ENCODE data around the gene SV2A. TPM values are rescaled to one million over a fixed set of nuclear protein-coding genes. Genes with fewer than 3 reads are reported as not detected.

The SV2A gene
- total and polyA plus RNA-seq, 7 donors = 0.60 to 6.9 (median 4.1) TPM; not detected in 1

GRCh38 chr1:149927563-149928400, 10.1 kb upstream of the SV2A start, which contains the start of gene SF3B4:
TSS of gene SF3B4 (minus strand) at chr1:149927803. CDS start at chr1:149927759, 44 bp downstream.
- Histone ChIP-seq H3K4me1 (peaks cover 0 to 39% (median 34%) of the 10 kb centered on the region in 4 donors), H3K4me3 (peak within 1 kb of the TSS; percentile 74 to 94 (median 92)), H3K27me3 (no peaks in the 10 kb centered on the region), H3K9me3 (no peaks in the 10 kb centered on the region), H3K36me3 (peaks cover 31 to 74% (median 41%) of the 10 kb centered on the region in 4 donors), H3K27ac (peak within 1 kb of the TSS; percentile 95 to 97 (median 96))
- 0 to 1% methylated on average over 47 of the region's 47 CpGs for WGBS, 2 donors
- peak; percentile 94 to 96 for TF ChIP-seq POLR2A (IDR thresholded peaks at IDR 0.05)
- no peak for TF ChIP-seq CTCF (IDR thresholded peaks at IDR 0.05)
- TF ChIP-seq EP300 (IDR thresholded peaks at IDR 0.05) = peak in 1 of 4 donors; percentile 3
- TF ChIP-seq POLR2AphosphoS5 (IDR thresholded peaks at IDR 0.05) = peak; percentile 98 to 99 (median 99)
- peak; percentile 98 for DNase-seq
- intact Hi-C loops (cut with DNase I) = loop anchor here (2.0 kb wide), 1 partner anchor 37 kb away; no protein-coding TSS in a partner anchor

GRCh38 chr1:149927056-149927562, 9.5 kb upstream of the SV2A start:
- H3K27ac ChIP-seq = peak overlapping the region; percentile 95 to 97 (median 96)
- H3K9me3 ChIP-seq = no peaks in the 10 kb centered on the region
- 2 to 3% methylated on average over 10 of the region's 10 CpGs for WGBS, 2 donors
- intact Hi-C loops (cut with DNase I) = loop anchor here (2.0 kb wide), 1 partner anchor 36 kb away; no protein-coding TSS in a partner anchor
- H3K4me3 ChIP-seq = peak overlapping the region; percentile 74 to 94 (median 92)
- H3K27me3 ChIP-seq = no peaks in the 10 kb centered on the region
- DNase-seq = no peak
- TF ChIP-seq POLR2AphosphoS5 (IDR thresholded peaks at IDR 0.05) = no peak
- TF ChIP-seq POLR2A (IDR thresholded peaks at IDR 0.05) = no peak
- TF ChIP-seq CTCF (IDR thresholded peaks at IDR 0.05) = no peak
- TF ChIP-seq EP300 (IDR thresholded peaks at IDR 0.05) = no peak
- peaks cover 0 to 39% (median 34%) of the 10 kb centered on the region in 4 donors for H3K4me1 ChIP-seq
- H3K36me3 ChIP-seq = peaks cover 37 to 74% (median 46%) of the 10 kb centered on the region in 4 donors

- Histone ChIP-seq H3K36me3 (peaks cover 37 to 66% (median 46%) of the 10 kb centered on the region in 4 donors), H3K4me3 (peak overlapping the region in 1 of 4 donors; percentile 94)
- 94 to 95% methylated on average over 9 of the region's 9 CpGs for WGBS, 2 donors
These were observed 8.7 kb upstream of the SV2A start for GRCh38 chr1:149926296-149926695.

GRCh38 chr1:149925751-149926150, 8.1 kb upstream of the SV2A start:
- 83 to 92% methylated on average over 2 of the region's 2 CpGs for WGBS, 2 donors
- H3K4me1 ChIP-seq = peaks cover 0 to 39% (median 34%) of the 10 kb centered on the region in 4 donors

More at GRCh38 chr1:149926296-149926695, 8.7 kb upstream of the SV2A start:
- intact Hi-C loops (cut with DNase I) = loop anchor here (2.0 kb wide), 1 partner anchor 35 kb away; no protein-coding TSS in a partner anchor
- H3K9me3 ChIP-seq = no peaks in the 10 kb centered on the region
- no peak for DNase-seq
- no peak overlapping the region for H3K27ac ChIP-seq
- TF ChIP-seq EP300 (IDR thresholded peaks at IDR 0.05) = no peak
- no peak for TF ChIP-seq CTCF (IDR thresholded peaks at IDR 0.05)
- no peak for TF ChIP-seq POLR2A (IDR thresholded peaks at IDR 0.05)
- no peak for TF ChIP-seq POLR2AphosphoS5 (IDR thresholded peaks at IDR 0.05)
- H3K27me3 ChIP-seq = no peaks in the 10 kb centered on the region
- H3K4me1 ChIP-seq = peaks cover 0 to 39% (median 34%) of the 10 kb centered on the region in 4 donors

More at GRCh38 chr1:149925751-149926150, 8.1 kb upstream of the SV2A start:
- intact Hi-C loops (cut with DNase I) = loop anchor here (2.0 kb wide), 1 partner anchor 35 kb away; no protein-coding TSS in a partner anchor
- no peaks in the 10 kb centered on the region for H3K27me3 ChIP-seq
- H3K9me3 ChIP-seq = no peaks in the 10 kb centered on the region
- TF ChIP-seq CTCF (IDR thresholded peaks at IDR 0.05) (no peak), POLR2A (IDR thresholded peaks at IDR 0.05) (no peak), EP300 (IDR thresholded peaks at IDR 0.05) (no peak), POLR2AphosphoS5 (IDR thresholded peaks at IDR 0.05) (no peak)
- H3K4me3 ChIP-seq = no peak overlapping the region
- no peak for DNase-seq
- H3K36me3 ChIP-seq = peaks cover 37 to 61% (median 46%) of the 10 kb centered on the region in 4 donors
- H3K27ac ChIP-seq = no peak overlapping the region
